HG03469 (cell line): ENCODE measurements around the gene C6orf136.
A peak's percentile ranks its signal among the peaks of the same experiment; 100 is the strongest.

Experiments used
- ATAC-seq: cut with Tn5 transposase; IDR thresholded peaks from one replicate; pipeline ENCODE4 v1.9.1; 2021; ENCODE audit warnings: mild to moderate bottlenecking, moderate library complexity, moderate number of reproducible peaks; ENCODE audit not compliant: unreplicated experiment

The C6orf136 gene

GRCh38 chr6:30615958-30616810, 30.7 kb upstream of the C6orf136 start:
- no peak for ATAC-seq

- ATAC-seq = peak; percentile 60
Observed at GRCh38 chr6:30616811-30617564, 29.9 kb upstream of the C6orf136 start, which contains the start of gene PPP1R10. PPP1R10 (minus strand) TSS chr6:30617243; CDS start chr6:30609944, 7,299 bp downstream.

GRCh38 chr6:30617565-30618269, 29.2 kb upstream of the C6orf136 start, which contains the start of gene MRPS18B:
MRPS18B (plus strand) TSS chr6:30617840; CDS start chr6:30617866, 26 bp downstream.
- peak; percentile 42 for ATAC-seq

GRCh38 chr6:30618270-30618797, 28.6 kb upstream of the C6orf136 start:
- ATAC-seq = no peak

GRCh38 chr6:30619561-30619960, 27.4 kb upstream of the C6orf136 start:
- ATAC-seq = no peak

GRCh38 chr6:30625511-30625910, 21.4 kb upstream of the C6orf136 start:
- ATAC-seq = no peak

- ATAC-seq = no peak
Observed at GRCh38 chr6:30626484-30627366, 20.2 kb upstream of the C6orf136 start, which contains the start of gene ATAT1. ATAT1 (plus strand) TSS chr6:30626874.

- no peak for ATAC-seq
Observed at GRCh38 chr6:30635834-30636233, 11.1 kb upstream of the C6orf136 start.

GRCh38 chr6:30640481-30640880, 6.5 kb upstream of the C6orf136 start:
- ATAC-seq = no peak

GRCh38 chr6:30641048-30641447, 5.9 kb upstream of the C6orf136 start:
- ATAC-seq = no peak

- ATAC-seq = no peak
Observed at GRCh38 chr6:30643656-30644055, 3.3 kb upstream of the C6orf136 start.

GRCh38 chr6:30644769-30645168, 2.2 kb upstream of the C6orf136 start:
- ATAC-seq = no peak

- no peak for ATAC-seq
Observed at GRCh38 chr6:30645989-30646388, 944 bp upstream of the C6orf136 start.

GRCh38 chr6:30647242-30648116, 546 bp downstream of the C6orf136 start:
- ATAC-seq = peak; percentile 50

- ATAC-seq = no peak
Observed at GRCh38 chr6:30651143-30651542, 4.2 kb downstream of the C6orf136 start.

GRCh38 chr6:30654798-30655742, 8.1 kb downstream of the C6orf136 start:
- no peak for ATAC-seq

- no peak for ATAC-seq
Observed at GRCh38 chr6:30655743-30656094, 8.8 kb downstream of the C6orf136 start.

GRCh38 chr6:30656513-30656912, 9.6 kb downstream of the C6orf136 start:
- no peak for ATAC-seq
